HepG2 (cell line): ENCODE results near the gene AGXT. TPM values are rescaled to one million over a fixed set of nuclear protein-coding genes. Genes with fewer than 3 reads are reported as not detected.

ENCODE experiments used
- BRF2 ChIP-seq: sonication (generic); formaldehyde crosslinking; IDR thresholded peaks from 2 replicates; pipeline ENCODE4 v1.8.1; 2022; ENCODE audit warnings: mild to moderate bottlenecking, missing genetic modification reagents
- CENPBD1 ChIP-seq: sonication (generic); formaldehyde crosslinking; IDR thresholded peaks from 2 replicates; pipeline ENCODE4 v1.8.0; 2022; ENCODE audit warnings: missing genetic modification reagents, low read depth, mild to moderate bottlenecking, borderline replicate concordance
- HIC2 ChIP-seq: sonication (generic); formaldehyde crosslinking; IDR thresholded peaks from 2 replicates; pipeline ENCODE4 v1.9.0; 2022; ENCODE audit warnings: low read depth, missing genetic modification reagents
- KLF11 ChIP-seq: IDR thresholded peaks from 2 replicates; pipeline ENCODE4 v1.6.1; 2016; ENCODE audit warnings: missing compliant biosample characterization
- PAX8 ChIP-seq: sonication (generic); formaldehyde crosslinking; IDR thresholded peaks from 2 replicates; pipeline ENCODE4 v1.8.0; 2022; ENCODE audit warnings: mild to moderate bottlenecking, missing genetic modification reagents, borderline replicate concordance
- PBX3 ChIP-seq: sonication (generic); formaldehyde crosslinking; IDR thresholded peaks from 2 replicates; pipeline ENCODE4 v1.8.1; 2023; ENCODE audit warnings: missing genetic modification reagents, inconsistent platforms, borderline replicate concordance
- ZBTB38 ChIP-seq: sonication (generic); formaldehyde crosslinking; IDR thresholded peaks from 2 replicates; pipeline ENCODE4 v1.5.1; 2020; ENCODE audit warnings: mild to moderate bottlenecking, missing genetic modification reagents
- ZBTB49 ChIP-seq: sonication (generic); formaldehyde crosslinking; IDR thresholded peaks from 2 replicates; pipeline ENCODE4 v1.4.0; 2020; ENCODE audit warnings: missing genetic modification reagents, borderline replicate concordance
- ZFP62 ChIP-seq: sonication (generic); formaldehyde crosslinking; IDR thresholded peaks from 2 replicates; pipeline ENCODE4 v1.4.0; 2020; ENCODE audit warnings: missing genetic modification reagents
- ZNF12 ChIP-seq: sonication (generic); formaldehyde crosslinking; IDR thresholded peaks from 2 replicates; pipeline ENCODE4 v1.5.0; 2020; ENCODE audit warnings: missing genetic modification reagents
- ZNF18 ChIP-seq: sonication (generic); formaldehyde crosslinking; IDR thresholded peaks from 2 replicates; pipeline ENCODE4 v1.8.0; 2022; ENCODE audit warnings: mild to moderate bottlenecking, missing genetic modification reagents; ENCODE audit not compliant: insufficient replicate concordance
- ZNF609 ChIP-seq: sonication (generic); formaldehyde crosslinking; IDR thresholded peaks from 2 replicates; pipeline ENCODE4 v1.4.0; 2020; ENCODE audit warnings: mild to moderate bottlenecking, missing genetic modification reagents, borderline replicate concordance
- ZSCAN31 ChIP-seq: sonication (generic); formaldehyde crosslinking; IDR thresholded peaks from 2 replicates; pipeline ENCODE4 v1.5.0; 2020; ENCODE audit warnings: low read depth, mild to moderate bottlenecking, missing genetic modification reagents
- polyA plus RNA-seq, 8 experiments: library from polyadenylated mRNA; depleted of rRNA in 3 of 8; stranded (reverse) in 7 of 8; unstranded in 1 of 8; fragments of >200 nt; fragmentation: Illumina TruSeq in 4 of 8; extraction: Trizol in 4 of 8; gene quantifications; 2 replicates each; pipeline versions ENCODE4 v1.2.1 to v1.2.3, GENCODE V29; 2011 to 2016; ENCODE audit warnings: low read depth in 4 of 8, missing spikeins in 1 of 8, mixed read lengths in 1 of 8; ENCODE audit not compliant: insufficient read depth in 1 of 8
- total RNA-seq, 5 experiments: library from RNA; depleted of rRNA; stranded (reverse); fragments of >200 nt; fragmentation: Illumina TruSeq; extraction: Trizol; gene quantifications; 2 replicates each; pipeline ENCODE4 v1.2.3, GENCODE V29; 2016; ENCODE audit warnings: low read depth in 1 of 5

AGXT gene
- total and polyA plus RNA-seq, 2 of the 13 experiments (the other 11 are each of a cell fraction or from before 2014, with no cell fraction given): 41.9 to 96.1 TPM

- no peak for TF ChIP-seq ZNF18
- peak; percentile 81; the same call in 1 of the 2 replicates for TF ChIP-seq ZNF12 (CRISPR knock-in tag)
- TF ChIP-seq CENPBD1 (CRISPR knock-in tag): no peak; the same call in 1 of the 2 replicates
- TF ChIP-seq ZFP62: no peak
- TF ChIP-seq ZSCAN31: no peak; the same call in 1 of the 2 replicates
- TF ChIP-seq ZBTB49 (CRISPR knock-in tag): peak; percentile 83; the same call in 1 of the 2 replicates
- TF ChIP-seq ZBTB38 (CRISPR knock-in tag): peak; percentile 63; the same call in 1 of the 2 replicates
- no peak for TF ChIP-seq PBX3
- TF ChIP-seq BRF2 (CRISPR knock-in tag): no peak
- peak; percentile 66; the same call in 1 of the 2 replicates for TF ChIP-seq KLF11 (CRISPR knock-in tag)
- TF ChIP-seq ZNF609 (CRISPR knock-in tag): peak; percentile 76
- TF ChIP-seq HIC2 (CRISPR knock-in tag): peak; percentile 100
- no peak for TF ChIP-seq PAX8 (CRISPR knock-in tag)
These were observed 8.0 kb downstream of the AGXT start (continued) for GRCh38 chr2:240876475-240877251.
